GM12878 (cell line): ENCODE results near the gene EEF1AKMT2. TPM values are rescaled to one million over a fixed set of nuclear protein-coding genes. Genes with fewer than 3 reads are reported as not detected.

Experiments
- CREB1 ChIP-seq: IDR thresholded peaks from 2 replicates; pipeline ENCODE4 v1.6.1; 2012; ENCODE audit warnings: low read depth, mild to moderate bottlenecking, inconsistent platforms
- E4F1 ChIP-seq: fragments of 450-650 bp; IDR thresholded peaks from 2 replicates; pipeline ENCODE4 v1.6.1; 2018; ENCODE audit warnings: borderline replicate concordance, mild to moderate bottlenecking; ENCODE audit not compliant: partially characterized antibody
- LARP7 ChIP-seq: fragments of 450-650 bp; IDR thresholded peaks from 2 replicates; pipeline ENCODE4 v1.6.1; 2017; ENCODE audit warnings: mild to moderate bottlenecking
- MYB ChIP-seq: fragments of 150-350 bp; IDR thresholded peaks from 2 replicates; pipeline ENCODE4 v1.6.1; 2014; ENCODE audit warnings: mild to moderate bottlenecking, low read depth, low read length, borderline replicate concordance
- NFXL1 ChIP-seq: fragments of 450-650 bp; IDR thresholded peaks from 2 replicates; pipeline ENCODE4 v1.6.1; 2017; ENCODE audit warnings: antibody characterized with exemption, mild to moderate bottlenecking, borderline replicate concordance
- NR2C2 ChIP-seq: IDR thresholded peaks from 2 replicates; pipeline ENCODE4 v1.6.1; 2011; ENCODE audit warnings: borderline replicate concordance, low read depth; ENCODE audit not compliant: control insufficient read depth, insufficient read length
- POLR2A ChIP-seq: IDR thresholded peaks from 2 replicates; pipeline ENCODE4 v1.6.1; 2011; ENCODE audit warnings: low read depth, mild to moderate bottlenecking, low read length
- POLR2AphosphoS2 ChIP-seq: IDR thresholded peaks from 2 replicates; pipeline ENCODE4 v1.6.1; 2011; ENCODE audit warnings: low read depth, mild to moderate bottlenecking, low read length, improper control_type of control experiment, moderate library complexity
- POLR2AphosphoS5 ChIP-seq: IDR thresholded peaks from 2 replicates; pipeline ENCODE4 v1.6.1; 2011; ENCODE audit warnings: mild to moderate bottlenecking, low read length, inconsistent platforms
- POU2F2 ChIP-seq: IDR thresholded peaks from 3 replicates; pipeline ENCODE4 v1.6.1; 2011; ENCODE audit warnings: low read depth, mild to moderate bottlenecking, low read length, borderline replicate concordance
- RB1 ChIP-seq: fragments of 450-650 bp; formaldehyde crosslinking; IDR thresholded peaks from 2 replicates; pipeline ENCODE4 v1.6.1; 2017; ENCODE audit warnings: mild to moderate bottlenecking, borderline replicate concordance
- RUNX3 ChIP-seq: IDR thresholded peaks from 2 replicates; pipeline ENCODE4 v1.6.1; 2012; ENCODE audit warnings: low read length, inconsistent platforms
- SMAD1 ChIP-seq: fragments of 450-650 bp; IDR thresholded peaks from 2 replicates; pipeline ENCODE4 v1.6.1; 2018; ENCODE audit warnings: mild to moderate bottlenecking, low read depth; ENCODE audit not compliant: partially characterized antibody
- SPI1 ChIP-seq: IDR thresholded peaks from 2 replicates; pipeline ENCODE4 v1.6.1; 2011; ENCODE audit warnings: low read depth, mild to moderate bottlenecking, low read length, moderate library complexity, borderline replicate concordance; ENCODE audit not compliant: insufficient read depth
- YBX1 ChIP-seq: fragments of 450-650 bp; IDR thresholded peaks from 2 replicates; pipeline ENCODE4 v1.6.1; 2016; ENCODE audit warnings: antibody characterized with exemption
- polyA plus RNA-seq, 11 experiments: library from polyadenylated mRNA; depleted of rRNA in 4 of 11; unstranded in 6 of 11; stranded (reverse) in 5 of 11; fragments of >200 nt; fragmentation: Nextera tagmentation in 4 of 11; fragmentation: Illumina TruSeq in 1 of 11; extraction: Ambion mirVana in 4 of 11; extraction: Trizol in 1 of 11; gene quantifications; 1 replicate in 1 of 11; 2 replicates in 10 of 11; pipeline versions ENCODE4 v1.2.1 to v1.2.3, GENCODE V29; 2011 to 2016; ENCODE audit warnings: inconsistent platforms in 2 of 11, missing spikeins in 2 of 11, low read depth in 1 of 11
- total RNA-seq, 4 experiments: library from RNA; depleted of rRNA in 3 of 4; stranded (reverse); fragments of >200 nt in 3 of 4; fragmentation: Illumina TruSeq in 1 of 4; extraction: Trizol in 1 of 4; gene quantifications; 2 replicates each; pipeline versions ENCODE4 v1.2.1 to v1.2.3, GENCODE V29; 2013 to 2021
- TF ChIP-seq, protein P1 (sequence below): IDR thresholded peaks from 2 replicates; pipeline ENCODE4 v1.6.1; 2012; ENCODE audit warnings: low read depth, low read length, improper control_type of control experiment
- TF ChIP-seq, protein P2 (sequence below): fragments of 450-650 bp; IDR thresholded peaks from 2 replicates; pipeline ENCODE4 v1.6.1; 2017; ENCODE audit warnings: low read depth, mild to moderate bottlenecking, moderate library complexity
- TF ChIP-seq, protein P3 (sequence below): fragments of 450-650 bp; formaldehyde crosslinking; IDR thresholded peaks from 2 replicates; pipeline ENCODE4 v1.4.0; 2020; ENCODE audit warnings: mild to moderate bottlenecking, moderate library complexity
- TF ChIP-seq, protein P4 (sequence below): IDR thresholded peaks from 2 replicates; pipeline ENCODE4 v1.6.1; 2012; ENCODE audit warnings: low read depth, low read length, improper control_type of control experiment

Gene EEF1AKMT2
- total and polyA plus RNA-seq, 10 of the 15 experiments (the other 5 are each of a cell fraction or from before 2014, with no cell fraction given) = 9.1 to 29.3 (median 23.6) TPM

DNA sequence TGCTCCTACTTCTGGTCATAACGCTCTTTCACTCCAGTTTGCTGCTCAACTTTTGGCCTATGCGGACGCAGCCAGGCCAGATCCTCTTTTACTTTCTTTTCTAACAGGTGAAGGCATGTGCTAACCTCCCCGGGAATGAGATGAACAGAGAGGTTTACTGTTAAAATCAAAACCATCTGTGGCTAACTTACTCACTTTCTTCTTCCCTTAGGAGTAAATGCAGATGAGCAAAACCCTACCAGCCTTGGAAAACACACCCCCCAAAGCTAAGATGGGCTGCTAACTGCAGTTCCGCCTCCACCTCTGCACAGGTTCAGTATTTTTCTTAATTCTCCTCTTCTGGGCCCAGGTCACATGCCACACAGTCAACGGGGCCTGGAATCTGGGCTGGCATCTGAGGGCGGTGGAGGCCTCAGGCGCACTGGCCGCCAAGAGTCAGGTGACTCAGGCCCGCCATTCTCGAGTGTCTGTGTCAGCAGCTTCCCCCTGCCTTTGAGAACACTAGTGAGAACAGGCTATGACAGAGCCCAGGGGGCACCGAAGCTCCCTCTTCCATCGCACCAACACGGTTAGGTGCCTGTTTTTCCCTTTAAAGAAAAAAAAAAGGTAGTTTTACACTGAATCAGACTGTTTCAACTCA is 58.6 kb downstream of the EEF1AKMT2 start (continued):
- TF ChIP-seq, protein P1, sequence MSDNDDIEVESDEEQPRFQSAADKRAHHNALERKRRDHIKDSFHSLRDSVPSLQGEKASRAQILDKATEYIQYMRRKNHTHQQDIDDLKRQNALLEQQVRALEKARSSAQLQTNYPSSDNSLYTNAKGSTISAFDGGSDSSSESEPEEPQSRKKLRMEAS = no peak
- no peak for TF ChIP-seq POLR2AphosphoS2
- peak; percentile 59 for TF ChIP-seq POLR2A
- peak; percentile 87 for TF ChIP-seq RUNX3
- no peak for TF ChIP-seq CREB1
- peak; percentile 36; the same call in 1 of the 2 replicates for TF ChIP-seq POLR2AphosphoS5
- TF ChIP-seq, protein P2, sequence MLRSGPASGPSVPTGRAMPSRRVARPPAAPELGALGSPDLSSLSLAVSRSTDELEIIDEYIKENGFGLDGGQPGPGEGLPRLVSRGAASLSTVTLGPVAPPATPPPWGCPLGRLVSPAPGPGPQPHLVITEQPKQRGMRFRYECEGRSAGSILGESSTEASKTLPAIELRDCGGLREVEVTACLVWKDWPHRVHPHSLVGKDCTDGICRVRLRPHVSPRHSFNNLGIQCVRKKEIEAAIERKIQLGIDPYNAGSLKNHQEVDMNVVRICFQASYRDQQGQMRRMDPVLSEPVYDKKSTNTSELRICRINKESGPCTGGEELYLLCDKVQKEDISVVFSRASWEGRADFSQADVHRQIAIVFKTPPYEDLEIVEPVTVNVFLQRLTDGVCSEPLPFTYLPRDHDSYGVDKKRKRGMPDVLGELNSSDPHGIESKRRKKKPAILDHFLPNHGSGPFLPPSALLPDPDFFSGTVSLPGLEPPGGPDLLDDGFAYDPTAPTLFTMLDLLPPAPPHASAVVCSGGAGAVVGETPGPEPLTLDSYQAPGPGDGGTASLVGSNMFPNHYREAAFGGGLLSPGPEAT = peak; percentile 72
- TF ChIP-seq MYB = no peak
- TF ChIP-seq POU2F2 = no peak
- no peak for TF ChIP-seq YBX1
- no peak for TF ChIP-seq NR2C2
- no peak for TF ChIP-seq E4F1
- TF ChIP-seq LARP7 = no peak
- no peak for TF ChIP-seq SMAD1
- TF ChIP-seq, protein P3, sequence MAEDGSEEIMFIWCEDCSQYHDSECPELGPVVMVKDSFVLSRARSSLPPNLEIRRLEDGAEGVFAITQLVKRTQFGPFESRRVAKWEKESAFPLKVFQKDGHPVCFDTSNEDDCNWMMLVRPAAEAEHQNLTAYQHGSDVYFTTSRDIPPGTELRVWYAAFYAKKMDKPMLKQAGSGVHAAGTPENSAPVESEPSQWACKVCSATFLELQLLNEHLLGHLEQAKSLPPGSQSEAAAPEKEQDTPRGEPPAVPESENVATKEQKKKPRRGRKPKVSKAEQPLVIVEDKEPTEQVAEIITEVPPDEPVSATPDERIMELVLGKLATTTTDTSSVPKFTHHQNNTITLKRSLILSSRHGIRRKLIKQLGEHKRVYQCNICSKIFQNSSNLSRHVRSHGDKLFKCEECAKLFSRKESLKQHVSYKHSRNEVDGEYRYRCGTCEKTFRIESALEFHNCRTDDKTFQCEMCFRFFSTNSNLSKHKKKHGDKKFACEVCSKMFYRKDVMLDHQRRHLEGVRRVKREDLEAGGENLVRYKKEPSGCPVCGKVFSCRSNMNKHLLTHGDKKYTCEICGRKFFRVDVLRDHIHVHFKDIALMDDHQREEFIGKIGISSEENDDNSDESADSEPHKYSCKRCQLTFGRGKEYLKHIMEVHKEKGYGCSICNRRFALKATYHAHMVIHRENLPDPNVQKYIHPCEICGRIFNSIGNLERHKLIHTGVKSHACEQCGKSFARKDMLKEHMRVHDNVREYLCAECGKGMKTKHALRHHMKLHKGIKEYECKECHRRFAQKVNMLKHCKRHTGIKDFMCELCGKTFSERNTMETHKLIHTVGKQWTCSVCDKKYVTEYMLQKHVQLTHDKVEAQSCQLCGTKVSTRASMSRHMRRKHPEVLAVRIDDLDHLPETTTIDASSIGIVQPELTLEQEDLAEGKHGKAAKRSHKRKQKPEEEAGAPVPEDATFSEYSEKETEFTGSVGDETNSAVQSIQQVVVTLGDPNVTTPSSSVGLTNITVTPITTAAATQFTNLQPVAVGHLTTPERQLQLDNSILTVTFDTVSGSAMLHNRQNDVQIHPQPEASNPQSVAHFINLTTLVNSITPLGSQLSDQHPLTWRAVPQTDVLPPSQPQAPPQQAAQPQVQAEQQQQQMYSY (CRISPR knock-in tag) = 0 out of 2 replicates have a peak, but pooled peaks have one; percentile 17
- peak; percentile 60; the same call in 1 of the 2 replicates for TF ChIP-seq SPI1
- no peak for TF ChIP-seq NFXL1
- TF ChIP-seq RB1 = peak; percentile 21; the same call in 1 of the 2 replicates
- TF ChIP-seq, protein P4, sequence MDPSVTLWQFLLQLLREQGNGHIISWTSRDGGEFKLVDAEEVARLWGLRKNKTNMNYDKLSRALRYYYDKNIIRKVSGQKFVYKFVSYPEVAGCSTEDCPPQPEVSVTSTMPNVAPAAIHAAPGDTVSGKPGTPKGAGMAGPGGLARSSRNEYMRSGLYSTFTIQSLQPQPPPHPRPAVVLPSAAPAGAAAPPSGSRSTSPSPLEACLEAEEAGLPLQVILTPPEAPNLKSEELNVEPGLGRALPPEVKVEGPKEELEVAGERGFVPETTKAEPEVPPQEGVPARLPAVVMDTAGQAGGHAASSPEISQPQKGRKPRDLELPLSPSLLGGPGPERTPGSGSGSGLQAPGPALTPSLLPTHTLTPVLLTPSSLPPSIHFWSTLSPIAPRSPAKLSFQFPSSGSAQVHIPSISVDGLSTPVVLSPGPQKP = no peak
